NCI-H69 (cell line): ENCODE results near the gene MYBPHL.

Experiments used
- DNase-seq: peaks from one replicate; lab custom pipeline; 2025; lab: John Stamatoyannopoulos, UW

MYBPHL gene

GRCh38 chr1:109251277-109252166 is 55.3 kb downstream of the MYBPHL start:
- no peak for DNase-seq

GRCh38 chr1:109250454-109251276 is 56.1 kb downstream of the MYBPHL start:
- DNase-seq: no peak

GRCh38 chr1:109249654-109250401 is 57.0 kb downstream of the MYBPHL start:
- DNase-seq: peak; percentile 40

GRCh38 chr1:109248797-109249629 is 57.8 kb downstream of the MYBPHL start, which contains the start of gene CELSR2:
CELSR2 (plus strand) TSS chr1:109249539; CDS start chr1:109250080, 541 bp downstream.
- DNase-seq: peak; percentile 87

GRCh38 chr1:109248444-109248796 is 58.4 kb downstream of the MYBPHL start:
- DNase-seq: no peak

- DNase-seq: no peak
Observed at GRCh38 chr1:109247401-109248365, 59.1 kb downstream of the MYBPHL start.

- DNase-seq: no peak
Observed at GRCh38 chr1:109246141-109246551, 60.7 kb downstream of the MYBPHL start.

- DNase-seq: peak; percentile 73
Observed at GRCh38 chr1:109243860-109244552, 62.8 kb downstream of the MYBPHL start.

- no peak for DNase-seq
Observed at GRCh38 chr1:109243221-109243620, 63.6 kb downstream of the MYBPHL start.

GRCh38 chr1:109242387-109242786 is 64.4 kb downstream of the MYBPHL start:
- DNase-seq: peak; percentile 18
